Measurements from ENCODE around the gene BCKDK. TPM values are rescaled to one million over a fixed set of nuclear protein-coding genes. Genes with fewer than 3 reads are reported as not detected.

Gene BCKDK
- total and polyA plus RNA-seq, 2 donors (not counting 3 experiments of a cell fraction or from before 2014, with no cell fraction given), result 57.8 to 78.3 TPM

DNA sequence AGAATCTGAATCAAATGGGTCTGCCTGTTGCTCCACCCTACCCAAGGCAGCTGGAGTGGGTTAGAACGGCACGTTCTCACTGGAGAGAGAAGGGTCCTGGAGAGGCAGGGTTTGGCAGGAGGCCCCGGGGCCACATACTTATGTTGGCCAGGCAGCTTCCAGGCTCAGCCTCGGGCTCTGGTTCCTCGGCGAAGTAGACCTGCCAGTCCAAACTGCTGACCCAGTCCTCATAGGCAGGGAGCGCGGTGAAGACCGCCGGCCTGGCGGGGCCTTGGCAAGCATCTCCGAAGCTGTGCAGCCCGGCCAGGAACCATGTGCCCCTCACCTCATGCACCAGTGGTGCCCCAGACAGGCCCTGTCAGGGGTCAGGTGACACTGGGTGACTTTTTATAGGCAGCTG, 24.2 kb upstream of the BCKDK start:
- H3K4me3 ChIP-seq (replicated peaks in 1 of 3; ENCODE audit: insufficient read depth in 1 of 3, low read depth in 1 of 3, low read length in 3 of 3), result no peak overlapping the region
- intact Hi-C loops (cut with micrococcal nuclease), result no loop called here
- DNase-seq (ENCODE audit: low read depth, low spot score) (no peak), FAIRE-seq (no peak)
- no peak overlapping the region for H3K4me2 ChIP-seq (ENCODE audit: insufficient read depth, low read length)
- peaks cover 2% of the 10 kb centered on the region for H3K79me2 ChIP-seq (ENCODE audit: control insufficient read depth, insufficient read depth, low read length)
- BruUV-seq (replicated peaks), result no TSS peak
- peaks cover 0 to 21% of the 10 kb centered on the region in 2 experiments for H3K36me3 ChIP-seq (ENCODE audit: control insufficient read depth in 2 of 2, extremely low read depth in 1 of 2, insufficient read depth in 2 of 2, low read length in 2 of 2)
- H3K9ac ChIP-seq (replicated peaks; ENCODE audit: extremely low read depth, insufficient read depth, low read length), result no peak overlapping the region
- H4K20me1 ChIP-seq (replicated peaks; ENCODE audit: control insufficient read depth, extremely low read depth, insufficient read depth, low read length), result no peaks in the 10 kb centered on the region
- TF ChIP-seq JUN (IDR thresholded peaks at IDR 0.05; ENCODE audit: borderline replicate concordance, insufficient read depth, insufficient read length, low read depth) (no peak), MYC (IDR thresholded peaks at IDR 0.05; ENCODE audit: low read depth, low read length) (no peak)
- no peaks in the 10 kb centered on the region for H3K27me3 ChIP-seq (ENCODE audit: control insufficient read depth in 2 of 2, insufficient read depth in 2 of 2, low read length in 2 of 2)
- dilution Hi-C loops (cut with MboI; ENCODE audit: extremely low pct_ligation_motif_present, low sequenced_read_pairs), result no loop called here
- H2AFZ ChIP-seq (ENCODE audit: low read depth, low read length), result no peak overlapping the region
- H3K9me3 ChIP-seq (replicated peaks; ENCODE audit: control insufficient read depth, insufficient read depth, low read length), result no peaks in the 10 kb centered on the region
- no peaks in the 10 kb centered on the region for H3K4me1 ChIP-seq (ENCODE audit: control insufficient read depth, extremely low read depth, insufficient read depth, low read length)
- no peaks in the 10 kb centered on the region for H3K9me1 ChIP-seq (replicated peaks; ENCODE audit: control insufficient read depth, extremely low read depth, insufficient read depth, low read length)
- H3K27ac ChIP-seq (ENCODE audit: insufficient read depth, low read depth, low read length), result no peak overlapping the region
- ChIA-PET POLR2A (interaction anchor here (1.9 kb wide), 1 partner anchor 10 kb away, joined by 6 read pairs; the partner anchor contains the start of genes ZNF646 and ZNF668), CTCF (interaction anchor here (1.0 to 1.5 kb wide), 2 partner anchors 10 to 16 kb away, joined by 3 read pairs; partner anchors contain the start of genes ZNF646 and ZNF668)

GRCh38 chr16:31084584-31085302, 23.4 kb upstream of the BCKDK start:
- no TSS peak for BruUV-seq (replicated peaks)
- dilution Hi-C loops (cut with MboI; ENCODE audit: extremely low pct_ligation_motif_present, low sequenced_read_pairs), result no loop called here

More at GRCh38 chr16:31084584-31085302, 23.4 kb upstream of the BCKDK start:
- Histone ChIP-seq H3K4me3 (replicated peaks in 1 of 3; ENCODE audit: insufficient read depth in 1 of 3, low read depth in 1 of 3, low read length in 3 of 3) (no peak overlapping the region), H3K36me3 (ENCODE audit: control insufficient read depth in 2 of 2, extremely low read depth in 1 of 2, insufficient read depth in 2 of 2, low read length in 2 of 2) (peaks cover 0 to 17% of the 10 kb centered on the region in 2 experiments), H3K27ac (ENCODE audit: insufficient read depth, low read depth, low read length) (no peak overlapping the region), H4K20me1 (replicated peaks; ENCODE audit: control insufficient read depth, extremely low read depth, insufficient read depth, low read length) (no peaks in the 10 kb centered on the region), H3K9me3 (replicated peaks; ENCODE audit: control insufficient read depth, insufficient read depth, low read length) (no peaks in the 10 kb centered on the region), H3K4me2 (ENCODE audit: insufficient read depth, low read length) (no peak overlapping the region), H3K4me1 (ENCODE audit: control insufficient read depth, extremely low read depth, insufficient read depth, low read length) (no peaks in the 10 kb centered on the region), H2AFZ (ENCODE audit: low read depth, low read length) (no peak overlapping the region), H3K9ac (replicated peaks; ENCODE audit: extremely low read depth, insufficient read depth, low read length) (no peak overlapping the region), H3K79me2 (ENCODE audit: control insufficient read depth, insufficient read depth, low read length) (no peaks in the 10 kb centered on the region), H3K27me3 (ENCODE audit: control insufficient read depth in 2 of 2, insufficient read depth in 2 of 2, low read length in 2 of 2) (no peaks in the 10 kb centered on the region), H3K9me1 (replicated peaks; ENCODE audit: control insufficient read depth, extremely low read depth, insufficient read depth, low read length) (no peaks in the 10 kb centered on the region)
- TF ChIP-seq POLR2AphosphoS5 (IDR thresholded peaks at IDR 0.05; ENCODE audit: insufficient read depth, low read depth, low read length), result peak; percentile 20
- TF ChIP-seq GATA2 (IDR thresholded peaks at IDR 0.05; ENCODE audit: insufficient read depth, insufficient read length, low read depth, low read length), result no peak
- intact Hi-C loops (cut with micrococcal nuclease), result no loop called here
- no peak for FAIRE-seq
- no peak for DNase-seq (ENCODE audit: low read depth, low spot score)
- ChIA-PET CTCF (interaction anchor here (1.5 to 1.8 kb wide), 2 partner anchors 16 to 100 kb away, joined by 3 to 5 read pairs; partner anchors contain the start of gene HSD3B7), POLR2A (interaction anchor here (0.5 to 1.9 kb wide), 3 partner anchors 11 to 68 kb away, joined by 3 to 6 read pairs (median 5); partner anchors contain the start of genes ZNF646 and ZNF668)

Data from endothelial cell of umbilical vein (primary cell).